Measurements from ENCODE around the gene NPBWR2.
"Not testable (repeated sequence)": the region's sequence is repeated elsewhere in the genome, so short reads cannot be mapped to it uniquely, and the experiment has no call there.

Gene NPBWR2

GRCh38 chr20:64102647-64103354 lies 4.6 kb downstream of the NPBWR2 start:
- DNase-seq, result no peak

GRCh38 chr20:64101731-64102621 lies 5.4 kb downstream of the NPBWR2 start:
- peak; percentile 13 for DNase-seq

GRCh38 chr20:64100946-64101688 lies 6.2 kb downstream of the NPBWR2 start:
- DNase-seq, result no peak

GRCh38 chr20:64100566-64100888 lies 6.8 kb downstream of the NPBWR2 start:
- DNase-seq, result no peak

- no peak for DNase-seq
Measured at GRCh38 chr20:64099880-64100565, 7.3 kb downstream of the NPBWR2 start.

- no peak for DNase-seq
Measured at GRCh38 chr20:64099086-64099786, 8.1 kb downstream of the NPBWR2 start.

- DNase-seq, result no peak
Measured at GRCh38 chr20:64098471-64099013, 8.8 kb downstream of the NPBWR2 start.

- DNase-seq, result no peak
Measured at GRCh38 chr20:64096535-64096934, 10.8 kb downstream of the NPBWR2 start.

GRCh38 chr20:64095927-64096326 lies 11.4 kb downstream of the NPBWR2 start:
- no peak for DNase-seq

GRCh38 chr20:64095455-64095854 lies 11.9 kb downstream of the NPBWR2 start:
- no peak for DNase-seq

GRCh38 chr20:64093013-64093503 lies 14.3 kb downstream of the NPBWR2 start:
- no peak for DNase-seq

- DNase-seq, result no peak
Measured at GRCh38 chr20:64092258-64093012, 14.9 kb downstream of the NPBWR2 start.

- DNase-seq, result no peak
Measured at GRCh38 chr20:64091770-64092169, 15.6 kb downstream of the NPBWR2 start.

- no peak for DNase-seq
Measured at GRCh38 chr20:64091340-64091739, 16.0 kb downstream of the NPBWR2 start.

GRCh38 chr20:64090165-64090564 lies 17.2 kb downstream of the NPBWR2 start:
- DNase-seq, result peak; percentile 9

- DNase-seq, result not testable (repeated sequence)
Measured at GRCh38 chr20:64088586-64088985, 18.8 kb downstream of the NPBWR2 start.

GRCh38 chr20:64087226-64087825 lies 20.0 kb downstream of the NPBWR2 start:
- DNase-seq, result not testable (repeated sequence)

GRCh38 chr20:64086801-64087200 lies 20.6 kb downstream of the NPBWR2 start:
- no peak for DNase-seq

- no peak for DNase-seq
Measured at GRCh38 chr20:64084685-64085152, 22.6 kb downstream of the NPBWR2 start.
